ENCODE data around the gene FAM114A1. TPM values are rescaled to one million over a fixed set of nuclear protein-coding genes. Genes with fewer than 3 reads are reported as not detected.

The FAM114A1 gene
- total RNA-seq, 1 donor from 2014 or later = 27.0 TPM

GRCh38 chr4:38832624-38833528, 34.7 kb upstream of the FAM114A1 start:
- no peaks in the 10 kb centered on the region for H3K4me1 Mint-ChIP-seq (ENCODE audit: unreplicated experiment)
- no peaks in the 10 kb centered on the region for H3K36me3 Mint-ChIP-seq (ENCODE audit: low read depth, unreplicated experiment)
- peak overlapping the region; percentile 23 for H3K27ac Mint-ChIP-seq (ENCODE audit: unreplicated experiment)
- peaks cover 4% of the 10 kb centered on the region for H3K9me3 Mint-ChIP-seq (ENCODE audit: unreplicated experiment)
- no peak for DNase-seq (ENCODE audit: low spot score)
- H3K27me3 Mint-ChIP-seq (ENCODE audit: unreplicated experiment) = peaks cover 3% of the 10 kb centered on the region
- peak; percentile 36 for TF ChIP-seq CTCF (IDR thresholded peaks at IDR 0.05; ENCODE audit: unreplicated experiment)
- H3K4me3 Mint-ChIP-seq (ENCODE audit: unreplicated experiment) = no peak overlapping the region

GRCh38 chr4:38834570-38834969, 33.0 kb upstream of the FAM114A1 start:
- Mint-ChIP-seq H3K36me3 (ENCODE audit: low read depth, unreplicated experiment) (no peaks in the 10 kb centered on the region), H3K4me3 (ENCODE audit: unreplicated experiment) (no peak overlapping the region), H3K9me3 (ENCODE audit: unreplicated experiment) (peaks cover 4% of the 10 kb centered on the region), H3K4me1 (ENCODE audit: unreplicated experiment) (no peaks in the 10 kb centered on the region), H3K27ac (ENCODE audit: unreplicated experiment) (no peak overlapping the region), H3K27me3 (ENCODE audit: unreplicated experiment) (peaks cover 3% of the 10 kb centered on the region)
- TF ChIP-seq CTCF (IDR thresholded peaks at IDR 0.05; ENCODE audit: unreplicated experiment) = no peak
- DNase-seq (ENCODE audit: low spot score) = no peak

- H3K36me3 Mint-ChIP-seq (ENCODE audit: low read depth, unreplicated experiment) = no peaks in the 10 kb centered on the region
- H3K9me3 Mint-ChIP-seq (ENCODE audit: unreplicated experiment) = peaks cover 4% of the 10 kb centered on the region
- H3K4me3 Mint-ChIP-seq (ENCODE audit: unreplicated experiment) = no peak overlapping the region
- H3K27ac Mint-ChIP-seq (ENCODE audit: unreplicated experiment) = no peak overlapping the region
- no peak for TF ChIP-seq CTCF (IDR thresholded peaks at IDR 0.05; ENCODE audit: unreplicated experiment)
- peaks cover 3% of the 10 kb centered on the region for H3K27me3 Mint-ChIP-seq (ENCODE audit: unreplicated experiment)
- DNase-seq (ENCODE audit: low spot score) = no peak
- H3K4me1 Mint-ChIP-seq (ENCODE audit: unreplicated experiment) = no peaks in the 10 kb centered on the region
Observed at GRCh38 chr4:38837334-38837733, 30.3 kb upstream of the FAM114A1 start.

GRCh38 chr4:38837849-38838248, 29.8 kb upstream of the FAM114A1 start:
- no peaks in the 10 kb centered on the region for H3K4me1 Mint-ChIP-seq (ENCODE audit: unreplicated experiment)
- H3K9me3 Mint-ChIP-seq (ENCODE audit: unreplicated experiment) = peaks cover 4% of the 10 kb centered on the region
- H3K4me3 Mint-ChIP-seq (ENCODE audit: unreplicated experiment) = no peak overlapping the region
- H3K27me3 Mint-ChIP-seq (ENCODE audit: unreplicated experiment) = peaks cover 3% of the 10 kb centered on the region
- DNase-seq (ENCODE audit: low spot score) = no peak
- no peaks in the 10 kb centered on the region for H3K36me3 Mint-ChIP-seq (ENCODE audit: low read depth, unreplicated experiment)
- no peak overlapping the region for H3K27ac Mint-ChIP-seq (ENCODE audit: unreplicated experiment)
- TF ChIP-seq CTCF (IDR thresholded peaks at IDR 0.05; ENCODE audit: unreplicated experiment) = no peak

GRCh38 chr4:38842994-38843393, 24.6 kb upstream of the FAM114A1 start:
- TF ChIP-seq CTCF (IDR thresholded peaks at IDR 0.05; ENCODE audit: unreplicated experiment) = no peak
- Mint-ChIP-seq H3K4me1 (ENCODE audit: unreplicated experiment) (no peaks in the 10 kb centered on the region), H3K27ac (ENCODE audit: unreplicated experiment) (no peak overlapping the region)

More at GRCh38 chr4:38842994-38843393, 24.6 kb upstream of the FAM114A1 start:
- Mint-ChIP-seq H3K36me3 (ENCODE audit: low read depth, unreplicated experiment) (no peaks in the 10 kb centered on the region), H3K4me3 (ENCODE audit: unreplicated experiment) (no peak overlapping the region), H3K9me3 (ENCODE audit: unreplicated experiment) (no peaks in the 10 kb centered on the region), H3K27me3 (ENCODE audit: unreplicated experiment) (no peaks in the 10 kb centered on the region)
- no peak for DNase-seq (ENCODE audit: low spot score)
